Hindlimb muscle (tissue), 1 donor: ENCODE results near the gene C6orf132. TPM values are rescaled to one million over a fixed set of nuclear protein-coding genes. Genes with fewer than 3 reads are reported as not detected.
A peak's percentile ranks its signal among the peaks of the same experiment; 100 is the strongest.

Experiments used
- DNase-seq: peaks from one replicate; pipeline ENCODE4 v3.0.0-alpha.2; 2013
- polyA plus RNA-seq: library from polyadenylated mRNA; unstranded; fragments of 120-200 nt; gene quantifications from one replicate; pipeline ENCODE4 v1.2.1, GENCODE V29; 2013; ENCODE audit not compliant: insufficient read length

C6orf132 gene
- polyA plus RNA-seq, 1 donor = 0.52 TPM

DNA sequence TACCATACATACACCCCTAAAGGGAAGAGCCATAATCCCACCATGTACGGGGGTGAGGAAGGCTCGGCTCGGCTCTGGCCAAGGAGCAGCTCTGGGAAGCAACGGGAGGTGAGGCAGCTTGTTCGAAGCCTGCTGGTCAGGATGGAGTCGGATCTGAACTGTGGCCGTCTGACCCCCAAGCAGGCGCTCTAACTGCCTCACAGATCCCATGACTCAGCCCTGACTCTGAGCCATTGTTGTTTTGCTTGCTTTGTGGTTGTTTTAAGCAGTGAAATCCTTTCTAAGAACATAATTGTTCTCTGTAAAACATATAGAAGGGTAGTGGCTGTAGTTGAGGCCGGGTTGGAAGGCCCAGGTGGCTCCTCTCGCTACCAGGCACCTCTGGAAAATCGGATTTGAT lies 10.9 kb downstream of the C6orf132 start:
- no peak for DNase-seq

DNA sequence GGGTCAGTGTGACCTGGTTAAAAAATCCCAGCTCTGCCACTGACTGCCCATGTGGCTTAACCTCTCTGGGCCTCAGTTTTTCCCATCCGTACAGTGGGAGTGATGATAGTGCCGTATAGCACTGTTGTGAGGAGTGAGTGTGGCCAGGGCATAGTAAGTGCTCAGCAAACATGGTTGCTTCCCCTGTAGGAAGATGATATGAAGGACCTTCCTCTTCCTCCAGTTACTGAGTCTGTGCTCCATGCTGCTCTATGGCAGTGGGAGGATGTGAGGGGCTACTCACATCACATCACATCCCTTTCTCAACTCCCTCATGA lies 13.1 kb downstream of the C6orf132 start:
- no peak for DNase-seq

DNA sequence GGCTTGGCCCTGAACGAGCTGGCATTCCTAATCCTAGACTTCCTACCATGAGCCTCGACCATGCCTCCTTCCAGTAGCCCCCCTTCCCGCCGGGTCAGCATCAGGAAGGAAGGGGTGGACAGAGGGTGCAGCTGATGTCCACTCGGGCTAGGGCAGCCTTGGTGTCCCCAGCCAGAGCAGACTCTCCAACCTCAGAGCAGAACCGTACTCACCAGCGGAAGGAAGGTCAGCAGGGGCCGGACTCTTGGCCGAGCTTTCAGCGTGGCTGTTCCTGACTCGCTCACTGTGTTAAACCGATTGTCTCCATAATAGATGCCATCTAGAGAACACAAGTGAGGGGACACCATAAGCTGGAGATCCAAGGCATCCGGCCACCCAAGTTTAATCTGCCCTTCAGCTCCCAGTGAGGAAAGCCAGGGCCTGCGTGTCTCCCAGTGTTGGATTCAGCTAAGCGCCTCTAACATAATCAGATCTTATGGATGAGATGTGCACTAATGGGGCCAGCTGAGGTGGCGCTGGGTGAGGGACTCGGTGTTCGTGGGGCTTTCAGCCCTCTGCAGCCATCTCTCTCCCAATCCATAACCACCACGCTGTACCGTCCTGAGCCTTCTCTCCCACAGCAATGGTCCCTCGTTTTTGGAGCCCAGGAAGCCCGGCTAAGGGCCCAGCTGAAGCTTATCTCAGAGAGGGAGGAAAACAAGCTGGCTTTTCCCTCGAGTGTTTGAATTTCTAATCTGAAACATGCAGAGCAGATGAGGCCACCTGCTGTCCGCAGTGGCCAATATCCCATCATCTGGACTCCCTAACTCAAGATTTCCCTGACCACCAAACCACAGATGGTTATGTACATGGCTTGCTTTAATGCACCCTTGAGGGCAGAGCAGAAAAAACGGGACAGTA lies 13.7 kb downstream of the C6orf132 start:
- DNase-seq = no peak

DNA sequence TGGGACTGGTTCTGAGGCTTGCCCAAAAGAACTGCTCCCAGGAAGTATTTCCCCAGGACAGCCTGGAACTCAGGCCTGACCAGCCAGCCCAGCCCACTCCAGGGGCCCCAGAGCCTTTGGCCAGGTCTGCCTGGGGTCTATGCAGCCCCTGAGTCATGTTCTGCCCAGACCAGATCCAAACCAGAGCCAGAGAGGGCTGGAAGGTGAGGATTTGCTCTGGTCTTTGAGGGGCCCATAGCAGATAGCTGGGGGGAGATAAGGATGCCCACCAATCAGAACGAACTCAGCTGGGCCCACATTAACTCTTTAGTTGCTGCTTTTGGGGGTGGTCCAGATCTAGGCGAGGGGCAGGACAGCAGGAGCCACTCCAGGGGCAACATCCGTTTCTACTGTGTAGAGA lies 16.8 kb downstream of the C6orf132 start:
- no peak for DNase-seq

DNA sequence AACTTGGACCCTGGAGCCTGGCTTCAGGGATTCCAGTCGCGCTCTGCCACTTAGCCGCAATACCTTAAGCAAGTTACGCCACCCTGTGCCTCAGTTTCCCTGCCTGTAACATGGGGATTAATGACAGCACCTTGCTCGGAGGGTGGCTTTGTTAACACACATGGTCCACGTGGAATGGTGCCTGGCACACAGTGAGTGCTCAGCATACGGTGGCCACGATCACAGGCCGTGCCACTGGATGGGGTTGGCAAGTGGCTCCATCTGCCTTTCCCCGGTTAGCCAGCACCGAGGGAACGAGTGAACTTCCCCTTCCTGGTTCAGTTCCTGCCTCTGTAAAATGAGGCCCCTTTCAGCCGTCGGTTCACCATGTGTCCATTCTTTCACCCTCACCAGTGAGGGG lies 17.2 kb downstream of the C6orf132 start:
- no peak for DNase-seq

DNA sequence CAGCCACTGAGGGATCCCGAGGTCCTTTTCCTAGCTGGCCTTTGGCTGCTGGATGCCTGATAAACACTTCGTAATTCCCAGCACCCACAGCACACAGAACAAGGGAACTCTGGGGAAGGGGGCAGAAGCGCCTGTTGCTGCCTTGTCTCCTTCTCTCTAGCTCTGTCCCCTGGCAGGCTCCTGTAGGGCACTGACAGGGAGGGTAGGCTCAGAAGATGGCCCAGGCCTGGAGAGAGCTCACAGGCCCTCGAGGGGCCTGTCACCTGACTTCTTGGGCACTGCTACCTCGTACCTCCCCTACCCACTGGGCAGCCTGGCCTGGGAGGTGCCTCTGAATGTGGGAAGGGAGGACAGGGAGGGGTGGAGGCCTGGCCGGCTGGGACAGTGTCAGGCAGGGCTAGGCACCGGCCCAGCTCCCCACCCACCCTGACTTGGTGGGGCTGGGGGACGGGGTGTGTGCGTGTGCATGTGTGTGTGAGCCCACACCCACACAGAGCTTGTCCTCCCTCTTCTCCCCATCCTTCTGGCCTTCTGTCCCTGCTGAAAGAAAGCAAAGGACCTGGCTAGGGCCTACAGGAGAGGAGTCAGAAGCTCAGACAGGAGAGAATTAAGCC lies 18.1 kb downstream of the C6orf132 start:
- DNase-seq = no peak

- DNase-seq = no peak
These were observed 18.9 kb downstream of the C6orf132 start for GRCh38 chr6:42123379-42124103.

GRCh38 chr6:42120895-42121865 lies 21.2 kb downstream of the C6orf132 start:
- DNase-seq = no peak

DNA sequence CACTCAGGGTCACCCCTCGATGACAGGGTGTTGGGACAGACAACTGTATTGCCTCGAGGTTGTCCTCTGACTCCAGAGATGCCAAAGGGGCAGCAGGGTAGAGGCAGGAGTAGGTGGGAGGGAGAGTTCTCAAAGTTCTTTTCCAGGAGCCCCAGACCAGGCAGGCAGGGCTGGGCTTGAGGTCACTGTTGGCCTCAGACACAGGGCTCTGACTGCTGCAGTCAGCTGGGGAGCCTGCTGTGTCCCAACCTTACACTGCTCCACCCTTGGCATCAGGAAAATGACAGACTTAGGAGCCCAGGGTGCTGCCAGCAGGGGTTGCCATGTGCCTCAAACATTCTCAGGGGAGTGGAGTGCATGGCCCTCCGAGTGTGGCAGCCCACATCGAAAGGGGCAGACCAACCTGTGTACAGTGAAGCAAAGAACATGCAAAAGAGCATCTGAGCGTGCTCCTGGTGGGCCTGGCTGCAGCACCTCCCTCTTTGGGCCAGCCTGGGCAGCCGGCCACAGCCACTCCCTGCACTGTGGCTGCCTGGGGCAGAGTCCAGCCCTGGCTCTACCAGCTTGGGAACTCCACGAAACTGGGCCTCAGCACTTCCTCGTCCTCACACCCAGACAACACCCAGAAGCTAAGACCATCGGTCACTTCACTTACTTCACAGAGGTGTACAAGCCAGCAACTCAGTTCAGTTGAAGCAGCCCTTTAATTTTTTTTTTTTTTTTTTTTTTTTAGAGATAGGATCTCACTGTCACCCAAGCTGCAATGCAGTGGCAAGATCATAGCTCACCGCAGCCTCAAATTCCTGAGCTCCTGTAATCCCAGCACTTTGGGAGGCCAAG lies 24.0 kb downstream of the C6orf132 start:
- no peak for DNase-seq

DNA sequence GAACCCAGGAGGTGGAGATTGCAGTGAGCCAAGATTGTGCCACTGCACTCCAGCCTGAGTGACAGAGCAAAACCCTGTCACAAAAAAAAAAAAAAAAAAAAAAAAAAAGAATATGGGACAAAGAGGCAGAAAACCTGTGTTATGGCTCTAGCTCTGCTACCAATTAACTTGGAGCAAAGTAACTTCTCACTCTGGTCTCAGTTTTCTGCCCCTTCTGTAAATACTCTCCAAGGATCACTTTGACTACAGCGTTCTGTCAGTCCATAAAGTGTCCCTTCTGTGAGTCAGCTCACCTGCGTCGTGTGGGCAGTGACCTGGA lies 24.6 kb downstream of the C6orf132 start:
- no peak for DNase-seq

DNA sequence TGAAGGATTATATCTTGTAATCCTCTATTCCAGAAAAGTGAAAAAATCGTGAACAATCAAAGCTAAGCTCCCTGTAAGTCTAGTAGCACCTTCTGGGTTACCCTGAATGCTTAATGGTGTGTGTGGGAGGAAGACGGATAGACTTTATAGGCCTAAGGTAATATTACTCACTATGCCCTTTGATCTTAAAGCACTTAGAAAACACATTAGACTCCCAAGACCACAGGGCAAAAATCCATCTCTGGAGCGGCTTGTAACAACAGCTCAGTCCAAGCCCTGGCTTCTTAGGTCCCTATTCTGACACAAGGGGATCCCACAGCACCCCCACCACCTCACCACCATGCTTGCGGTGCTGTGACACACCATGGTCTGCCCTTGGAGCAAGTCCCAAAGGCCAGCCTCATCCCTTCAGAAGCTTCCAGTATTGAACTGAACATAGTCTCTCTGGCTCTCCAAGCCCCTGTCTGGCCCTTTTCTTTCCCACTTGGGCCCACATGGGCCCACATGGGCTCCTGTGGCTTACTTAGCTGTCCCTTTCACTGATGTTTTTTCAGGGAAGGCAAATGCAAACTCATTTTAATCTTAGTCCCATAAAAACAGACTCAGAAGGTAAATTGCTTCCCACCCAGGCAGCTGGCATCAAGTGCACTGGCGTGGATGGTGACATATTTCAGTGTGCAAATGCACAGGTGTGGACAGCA lies 28.3 kb downstream of the C6orf132 start:
- DNase-seq = no peak

DNA sequence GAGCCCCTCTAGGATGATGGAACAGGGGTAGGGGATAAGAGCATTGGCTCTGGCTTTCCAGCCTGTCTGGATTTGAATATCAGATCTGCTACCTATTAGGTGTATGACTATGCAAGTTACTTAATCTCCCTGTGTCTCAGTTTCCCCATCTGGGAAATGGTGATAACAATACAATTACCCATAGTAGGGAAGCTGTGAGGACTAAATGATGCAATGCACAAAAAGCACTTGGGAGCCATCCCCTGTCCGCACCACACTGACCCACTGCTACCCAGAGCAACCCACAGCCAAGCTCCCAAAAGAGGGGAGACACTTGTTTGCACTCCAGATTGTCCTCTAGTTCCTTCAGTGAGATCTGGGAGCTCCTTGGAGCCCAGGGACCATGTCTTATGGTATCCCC lies 30.1 kb downstream of the C6orf132 start:
- DNase-seq = no peak

- DNase-seq = no peak
These were observed 31.7 kb downstream of the C6orf132 start for GRCh38 chr6:42110683-42111082.

DNA sequence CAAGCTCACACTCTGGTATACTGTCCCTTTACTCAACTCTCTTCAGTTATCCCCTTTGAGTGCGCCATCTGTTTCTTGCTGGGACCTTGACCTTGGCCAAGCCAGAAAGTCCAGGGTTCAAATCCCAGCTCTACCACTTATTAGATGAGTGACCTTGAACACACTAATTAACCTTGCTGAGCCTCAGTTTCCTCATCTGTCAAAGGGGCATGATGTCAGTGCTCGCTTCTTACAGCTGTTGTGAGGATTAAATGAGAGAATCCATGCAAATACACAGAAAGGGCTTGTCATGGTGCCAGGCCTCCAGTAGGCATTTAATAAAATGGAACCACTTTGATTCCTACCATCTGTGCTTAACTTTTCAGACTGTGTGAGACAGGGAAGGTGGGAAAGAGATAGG lies 34.3 kb downstream of the C6orf132 start:
- no peak for DNase-seq

DNA sequence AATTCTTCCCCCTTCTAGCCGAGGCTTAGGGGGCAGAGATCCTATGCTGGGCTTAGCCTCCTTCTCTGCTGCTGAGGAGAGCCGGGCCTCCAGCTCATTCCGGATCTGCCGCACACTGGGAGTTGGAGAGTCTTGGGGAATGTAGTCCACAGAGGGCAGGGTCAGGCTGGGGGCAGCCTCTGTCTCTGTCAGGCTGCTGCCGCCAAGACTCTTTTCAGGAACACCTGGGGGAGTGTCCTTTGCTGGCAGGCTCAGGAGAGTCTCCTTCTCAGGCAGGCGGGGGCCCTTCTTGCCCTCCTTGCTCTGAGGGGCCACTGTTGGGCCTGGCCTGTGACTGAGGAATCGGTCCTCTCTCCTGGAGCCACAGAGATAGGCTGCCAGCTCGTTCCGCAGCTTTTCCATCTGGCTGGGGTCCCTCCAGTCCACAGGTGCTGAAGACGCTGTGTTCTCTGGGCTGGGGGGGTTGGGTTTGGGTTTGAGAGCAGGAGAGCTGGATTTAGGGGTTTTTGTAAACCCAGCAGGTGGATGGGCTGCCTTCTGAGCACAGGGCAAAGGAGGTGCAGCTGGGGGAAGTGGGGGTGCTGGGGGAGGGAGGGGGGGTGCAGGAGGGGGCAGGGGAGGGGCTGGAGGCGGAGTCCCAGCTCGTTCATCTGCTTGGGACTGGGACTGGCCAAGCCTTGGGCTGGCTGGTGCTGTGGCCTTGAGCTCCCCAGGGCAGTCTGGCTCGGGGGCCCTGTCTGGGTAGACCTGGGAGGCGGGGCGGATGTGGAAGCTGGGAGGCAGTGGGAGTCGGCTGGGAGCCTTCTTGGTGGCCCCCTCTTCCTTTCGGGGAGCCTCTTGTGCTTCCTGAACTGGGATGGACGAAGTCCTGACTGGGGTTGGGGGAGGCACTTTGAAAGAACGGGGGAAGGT lies 36.1 kb downstream of the C6orf132 start:
- no peak for DNase-seq

DNA sequence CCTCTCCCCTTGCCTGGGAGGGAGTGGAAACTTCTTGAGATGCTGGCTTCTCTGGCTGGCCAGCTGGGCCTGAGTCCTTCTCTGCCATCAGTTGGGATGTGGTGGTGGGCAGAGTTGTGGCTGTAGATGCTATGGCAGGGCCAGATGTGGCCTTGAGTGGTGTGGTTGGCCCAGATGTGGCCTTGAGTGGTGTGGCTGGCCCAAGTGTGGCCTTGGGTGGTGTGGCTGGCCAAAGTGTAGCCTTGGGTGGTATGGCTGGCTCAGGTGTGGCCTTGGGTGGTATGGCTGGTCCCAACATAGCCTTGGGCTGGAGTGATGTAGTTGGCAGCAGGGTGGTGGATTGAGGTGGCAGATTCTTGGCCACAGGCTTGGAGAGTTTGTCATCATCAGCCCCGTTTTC lies 36.7 kb downstream of the C6orf132 start:
- DNase-seq = no peak

- DNase-seq = no peak
These were observed 37.2 kb downstream of the C6orf132 start for GRCh38 chr6:42105156-42105648.

DNA sequence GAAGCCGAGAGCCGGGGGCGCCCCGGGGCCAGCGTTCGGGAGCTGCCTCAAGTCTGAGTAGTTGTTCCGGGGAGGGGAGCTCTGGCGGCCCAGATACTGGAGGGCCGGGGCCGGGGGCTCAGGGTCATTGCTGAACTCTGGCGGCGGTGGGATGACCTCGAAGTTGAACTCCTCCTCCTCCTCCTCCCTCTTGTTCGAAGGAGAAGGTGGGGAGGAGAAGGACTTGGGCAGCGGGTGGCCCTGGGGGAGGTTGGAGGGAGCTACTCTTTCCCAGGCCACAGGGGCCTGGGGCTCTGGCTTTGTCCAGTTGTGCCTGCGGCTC lies 37.7 kb downstream of the C6orf132 start:
- peak; percentile 13 for DNase-seq

DNA sequence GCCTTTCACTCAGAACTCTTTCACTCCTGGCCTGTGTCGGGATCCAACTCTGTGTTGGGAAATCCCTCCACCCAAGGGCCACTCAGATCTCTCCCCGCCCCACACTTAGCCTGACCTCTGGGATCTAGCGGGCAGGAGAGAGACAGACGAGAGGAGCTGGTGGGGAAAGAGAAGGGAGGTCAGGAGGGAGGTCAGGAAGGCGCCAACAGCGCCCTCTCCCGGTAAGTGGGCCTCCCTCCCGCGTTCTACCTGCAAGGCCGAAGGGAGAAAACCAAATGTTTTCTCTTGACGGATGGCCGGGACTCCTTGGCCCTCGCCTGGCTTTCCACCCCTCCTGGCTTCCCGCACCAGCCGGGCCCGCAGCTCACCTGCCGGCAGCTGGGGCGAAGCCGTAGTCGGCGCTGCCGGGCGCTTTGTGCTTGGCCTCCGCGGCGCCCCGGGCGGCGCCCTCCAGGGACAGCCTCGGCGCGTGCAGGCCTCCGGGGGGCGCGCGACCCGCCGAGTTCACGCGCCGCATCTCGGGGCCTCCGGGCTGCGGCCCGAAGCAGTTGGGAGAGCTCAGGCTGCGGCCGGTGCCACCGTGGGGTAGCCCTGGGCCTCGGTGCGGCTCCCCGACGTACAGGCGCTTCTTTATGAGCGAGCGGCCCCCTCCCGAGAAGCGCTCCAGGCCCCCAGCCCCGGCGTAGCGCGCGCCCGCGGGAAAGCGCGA lies 38.2 kb downstream of the C6orf132 start:
- peak; percentile 79 for DNase-seq
